Measurements from ENCODE around the gene C1orf50. TPM values are rescaled to one million over a fixed set of nuclear protein-coding genes. Genes with fewer than 3 reads are reported as not detected.
"Not testable (repeated sequence)": the region's sequence is repeated elsewhere in the genome, so short reads cannot be mapped to it uniquely, and the experiment has no call there.

C1orf50 gene
- total and polyA plus RNA-seq, 12 donors, result 4.7 to 10.7 (median 7.8) TPM

GRCh38 chr1:42723511-42723910 is 43.5 kb upstream of the C1orf50 start:
- no peak for TF ChIP-seq CTCF (IDR thresholded peaks at IDR 0.05)
- Histone ChIP-seq H3K4me1 (no peaks in the 10 kb centered on the region), H3K9me3 (no peaks in the 10 kb centered on the region), H3K36me3 (no peaks in the 10 kb centered on the region), H3K4me3 (no peak overlapping the region), H3K27ac (no peak overlapping the region), H3K27me3 (no peaks in the 10 kb centered on the region)
- DNase-seq, result no peak
- no peak for ATAC-seq
- WGBS, 2 donors, result 82 to 87% methylated on average over 6 of the region's 6 CpGs
- intact Hi-C loops (cut with DNase I), result no loop called here

- H3K27ac ChIP-seq; H3K9me3 ChIP-seq; H3K27me3 ChIP-seq; H3K4me1 ChIP-seq; H3K36me3 ChIP-seq; intact Hi-C loops (cut with DNase I); DNase-seq; ATAC-seq; H3K4me3 ChIP-seq: not testable (repeated sequence)
- WGBS, 2 donors, result 99 to 100% methylated on average over 4 of the region's 4 CpGs
Observed at GRCh38 chr1:42725820-42726219, 41.2 kb upstream of the C1orf50 start.

DNA sequence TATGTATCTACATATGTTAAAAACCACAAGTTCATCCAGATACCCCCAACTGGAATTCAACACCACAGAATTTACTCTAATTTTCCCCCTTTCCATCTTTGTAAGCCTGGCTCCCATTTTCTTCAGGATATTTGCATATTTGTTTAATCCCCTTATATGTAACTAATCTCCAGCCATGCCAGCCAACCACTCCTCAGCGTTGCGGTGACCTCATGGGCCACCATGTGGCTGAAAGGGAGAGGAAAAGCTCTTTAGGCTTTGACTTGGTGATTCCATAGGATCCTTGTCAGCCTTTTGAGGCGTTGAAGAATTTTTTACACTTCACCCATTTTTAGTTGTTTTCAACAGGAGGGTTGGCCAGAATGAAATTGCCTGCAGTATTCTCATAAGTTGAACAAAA is 37.0 kb upstream of the C1orf50 start:
- intact Hi-C loops (cut with DNase I), result no loop called here
- no peak overlapping the region for H3K4me3 ChIP-seq
- TF ChIP-seq CTCF (IDR thresholded peaks at IDR 0.05), result no peak
- no peak for ATAC-seq
- 84 to 90% methylated on average over 3 of the region's 3 CpGs for WGBS, 2 donors
- no peaks in the 10 kb centered on the region for H3K9me3 ChIP-seq
- no peak overlapping the region for H3K27ac ChIP-seq
- DNase-seq, result no peak
- no peaks in the 10 kb centered on the region for H3K4me1 ChIP-seq
- H3K27me3 ChIP-seq, result no peaks in the 10 kb centered on the region
- no peaks in the 10 kb centered on the region for H3K36me3 ChIP-seq

- no peaks in the 10 kb centered on the region for H3K36me3 ChIP-seq
- WGBS, 2 donors, result 71 to 72% methylated on average over 4 of the region's 4 CpGs
- H3K27me3 ChIP-seq, result no peaks in the 10 kb centered on the region
- no peak overlapping the region for H3K4me3 ChIP-seq
- no peak for TF ChIP-seq CTCF (IDR thresholded peaks at IDR 0.05)
- ATAC-seq (no peak), DNase-seq (no peak)
- H3K4me1 ChIP-seq, result no peaks in the 10 kb centered on the region
- intact Hi-C loops (cut with DNase I), result no loop called here
- no peak overlapping the region for H3K27ac ChIP-seq
- no peaks in the 10 kb centered on the region for H3K9me3 ChIP-seq
Observed at GRCh38 chr1:42730988-42731387, 36.1 kb upstream of the C1orf50 start.

DNA sequence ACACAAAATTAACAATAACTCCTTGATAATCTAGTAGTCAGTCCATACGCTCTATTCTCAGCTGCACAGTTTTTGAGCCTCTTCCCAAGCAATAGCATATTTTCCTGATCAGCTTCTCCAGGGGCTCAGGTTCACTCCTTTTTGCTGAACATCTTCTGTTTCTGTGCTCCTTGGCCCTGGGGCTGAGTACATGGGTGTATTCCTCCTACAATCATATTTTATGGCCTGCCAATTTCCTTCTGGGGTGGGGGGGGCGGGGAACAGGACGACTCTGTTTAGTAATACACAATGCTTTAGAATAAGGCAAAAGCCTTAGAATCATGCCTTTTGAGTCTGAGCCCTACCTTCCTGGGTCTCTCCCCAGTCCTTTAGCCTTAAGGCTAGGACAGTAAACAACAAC is 35.5 kb upstream of the C1orf50 start:
- Histone ChIP-seq H3K4me3 (no peak overlapping the region), H3K4me1 (peaks cover 0 to 4% (median 0%) of the 10 kb centered on the region in 9 donors), H3K27me3 (no peaks in the 10 kb centered on the region), H3K9me3 (no peaks in the 10 kb centered on the region), H3K36me3 (no peaks in the 10 kb centered on the region), H3K27ac (no peak overlapping the region)
- 70 to 86% methylated on average over 3 of the region's 3 CpGs for WGBS, 2 donors
- intact Hi-C loops (cut with DNase I), result no loop called here
- ATAC-seq (no peak), DNase-seq (no peak)
- TF ChIP-seq CTCF (IDR thresholded peaks at IDR 0.05), result no peak

Data from heart right ventricle (tissue), 16 donors.